GM18508 (cell line): ENCODE measurements around the gene CHST2.
A peak's percentile ranks its signal among the peaks of the same experiment; 100 is the strongest.

Experiments
- ATAC-seq: cut with Tn5 transposase; IDR thresholded peaks from one replicate; pipeline ENCODE4 v1.9.1; 2021; ENCODE audit warnings: moderate number of reproducible peaks; ENCODE audit not compliant: insufficient read depth, unreplicated experiment

The CHST2 gene

DNA sequence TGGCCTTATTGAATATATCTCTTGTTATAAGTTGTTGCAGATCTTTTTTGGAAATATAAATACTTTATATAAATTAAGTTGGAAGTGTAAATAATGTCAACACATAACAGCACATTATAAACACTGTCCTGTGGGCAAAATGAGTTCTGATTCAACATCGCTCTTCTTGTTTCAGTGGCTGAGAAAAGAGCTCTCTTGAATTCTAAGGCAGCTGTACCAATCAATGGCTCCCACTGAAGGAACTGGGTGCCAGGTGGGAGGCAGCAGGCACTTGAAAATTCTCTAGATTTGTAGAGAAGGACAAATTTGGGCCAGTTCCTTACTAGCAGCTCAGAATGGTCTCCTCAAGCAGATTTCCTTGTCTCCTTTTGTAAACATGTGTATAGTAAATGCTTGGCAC, 45.6 kb downstream of the CHST2 start:
- ATAC-seq = no peak

GRCh38 chr3:143165612-143166285, 46.2 kb downstream of the CHST2 start:
- ATAC-seq = peak; percentile 73

DNA sequence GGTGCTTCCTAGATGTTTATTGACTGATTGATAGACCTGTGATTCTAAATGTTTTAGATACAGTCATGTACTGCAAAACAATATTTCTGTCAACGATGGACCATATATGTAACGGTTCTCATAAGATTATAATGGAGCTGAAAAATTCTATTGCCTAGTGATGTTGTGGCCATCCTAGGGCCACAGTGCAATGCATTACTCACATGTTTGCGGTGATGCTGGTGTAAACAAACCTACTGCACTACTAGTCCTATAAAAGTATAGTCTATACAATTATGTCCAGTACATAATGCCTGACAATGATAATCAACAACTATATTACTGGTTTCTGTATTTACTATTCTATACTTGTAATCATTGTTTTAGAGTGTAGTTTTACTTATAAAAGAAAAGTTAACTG, 46.8 kb downstream of the CHST2 start:
- ATAC-seq = no peak

GRCh38 chr3:143167969-143168854, 48.6 kb downstream of the CHST2 start:
- ATAC-seq = no peak

GRCh38 chr3:143168855-143169192, 49.3 kb downstream of the CHST2 start:
- ATAC-seq = no peak

DNA sequence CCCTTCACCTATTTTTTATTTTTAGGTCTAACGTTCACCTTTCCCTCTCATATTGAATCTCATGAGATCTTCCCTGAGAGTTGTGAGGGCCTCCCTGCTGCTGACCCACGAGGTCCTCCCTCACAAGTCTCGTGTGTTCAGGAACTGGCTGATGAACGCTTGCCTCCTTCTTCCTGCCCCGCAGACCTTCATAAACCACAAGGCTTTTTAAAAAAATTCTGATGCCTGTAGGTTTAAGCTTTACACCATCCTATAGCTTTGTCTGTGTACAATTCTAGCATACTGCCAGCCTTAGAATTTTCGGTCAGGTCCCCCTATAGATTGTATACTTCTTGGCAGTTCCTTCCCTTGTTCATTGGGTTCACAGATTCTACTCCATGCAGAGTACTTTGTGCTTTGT, 50.5 kb downstream of the CHST2 start:
- no peak for ATAC-seq

GRCh38 chr3:143170676-143171075, 51.1 kb downstream of the CHST2 start:
- no peak for ATAC-seq

GRCh38 chr3:143171141-143171980, 51.8 kb downstream of the CHST2 start:
- peak; percentile 85 for ATAC-seq

DNA sequence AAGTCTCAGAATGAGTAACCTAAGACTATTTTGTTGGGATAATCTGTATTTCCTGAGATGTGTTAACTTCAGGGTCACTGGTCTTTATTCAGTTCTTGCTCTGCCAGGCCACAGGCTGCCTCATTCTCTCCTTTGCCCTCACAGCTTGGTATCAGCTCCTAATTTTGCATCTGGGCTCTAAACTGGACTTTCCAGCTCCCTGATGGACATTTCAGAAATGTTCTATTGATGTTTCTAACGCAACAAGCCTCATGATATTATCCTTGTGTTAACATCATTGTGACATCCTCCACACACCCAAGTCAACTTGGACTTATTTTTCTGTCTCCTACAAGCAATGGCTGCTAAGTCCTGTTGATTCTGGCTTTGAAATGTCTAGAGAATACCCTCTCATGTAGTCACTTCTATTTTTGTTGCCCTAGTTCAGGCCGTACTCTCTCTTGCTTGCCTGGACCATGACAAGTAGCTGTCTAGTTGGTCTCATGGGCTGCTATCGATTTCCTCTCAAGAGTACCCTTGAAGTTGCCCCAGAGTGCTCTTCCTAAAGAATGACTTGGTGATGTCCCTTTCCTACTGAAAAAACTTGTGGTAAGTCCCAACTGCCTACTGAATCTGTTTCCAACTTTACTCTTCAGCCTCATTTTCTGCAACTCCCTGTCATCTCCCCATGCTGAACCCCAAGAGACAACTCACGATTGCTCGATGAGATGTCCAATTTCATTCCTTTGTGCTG, 52.7 kb downstream of the CHST2 start:
- no peak for ATAC-seq

- no peak for ATAC-seq
These were observed 53.2 kb downstream of the CHST2 start for GRCh38 chr3:143172795-143173145.

DNA sequence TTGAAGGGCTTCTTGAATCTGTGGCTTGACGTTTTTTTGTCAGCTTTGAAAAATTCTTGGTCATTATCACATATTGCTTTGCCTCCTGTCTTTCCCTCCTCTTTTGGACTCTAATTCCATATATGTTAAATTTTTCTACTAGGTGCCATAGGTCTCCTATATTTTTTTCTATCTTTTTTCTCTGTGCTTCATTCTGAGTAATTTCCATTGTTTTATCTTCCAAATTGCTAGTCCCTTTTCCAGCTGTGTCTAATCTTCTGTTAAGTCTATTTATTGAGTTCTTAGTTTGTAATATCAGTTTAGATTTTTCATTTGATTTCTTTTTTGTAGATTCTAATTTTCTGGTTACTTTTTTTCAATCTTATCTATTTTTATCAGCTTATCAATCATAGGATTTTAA, 53.7 kb downstream of the CHST2 start:
- no peak for ATAC-seq
